SK-N-SH (cell line): ENCODE measurements around the gene MCCC1. TPM values are rescaled to one million over a fixed set of nuclear protein-coding genes. Genes with fewer than 3 reads are reported as not detected.

Experiments used
- CTCF ChIA-PET: fragments of 300-600, 350-600 bp; formaldehyde crosslinking; extraction: SDS; loops from one replicate; lab custom pipeline; 2021; lab: Yijun Ruan, JAX
- POLR2A ChIA-PET: fragments of 350-600 bp; sonication (Branson Sonifier 250); formaldehyde crosslinking; extraction: SDS; loops from one replicate; lab custom pipeline; 2020; ENCODE audit warnings: antibody characterized with exemption, inconsistent platforms; lab: Yijun Ruan, JAX
- DNase-seq: peaks from one replicate; pipeline ENCODE4 v3.0.0; 2012
- H2AFZ ChIP-seq: fragments of 200-600 bp; sonication (generic); 2 replicates; pipeline ENCODE4 v1.8.1; 2016; ENCODE audit warnings: antibody characterized with exemption, mild to moderate bottlenecking, low read depth
- H3F3A ChIP-seq: fragments of 200-600 bp; sonication (generic); replicated peaks from 2 replicates; pipeline ENCODE3; 2016; ENCODE audit warnings: antibody characterized with exemption, mild to moderate bottlenecking; ENCODE audit not compliant: insufficient read depth
- H3K27ac ChIP-seq, 2 experiments: fragments of 200-500 bp in 1 of 2; fragments of 200-600 bp in 1 of 2; sonication (Bioruptor generic) in 1 of 2; sonication (generic), shearing (Covaris generic) in 1 of 2; 2 replicates each; pipeline versions ENCODE4 v1.5.1 to v1.6.1; 2014 to 2016; ENCODE audit warnings: low read depth in 2 of 2, inconsistent platforms in 1 of 2, low read length in 1 of 2, mild to moderate bottlenecking in 1 of 2, mixed read lengths in 1 of 2
- H3K27me3 ChIP-seq: fragments of 200-600 bp; sonication (generic), shearing (Covaris generic); 2 replicates; pipeline ENCODE4 v1.6.1; 2016; ENCODE audit warnings: mixed run types; ENCODE audit not compliant: insufficient read depth
- H3K36me3 ChIP-seq, 2 experiments: fragments of 200-500 bp in 1 of 2; fragments of 200-600 bp in 1 of 2; sonication (Bioruptor generic) in 1 of 2; sonication (generic) in 1 of 2; replicated peaks in 1 of 2; 2 replicates each; pipeline versions ENCODE3 to v1.5.1; 2014 to 2016; ENCODE audit warnings: low read length in 1 of 2, mild to moderate bottlenecking in 1 of 2; ENCODE audit not compliant: insufficient read depth in 2 of 2, control insufficient read depth in 1 of 2
- H3K4me1 ChIP-seq, 2 experiments: fragments of 200-500 bp in 1 of 2; fragments of 200-600 bp in 1 of 2; sonication (Bioruptor generic) in 1 of 2; sonication (generic), shearing (Covaris generic) in 1 of 2; 2 replicates each; pipeline versions ENCODE4 v1.5.1 to v1.6.1; 2014 to 2016; ENCODE audit warnings: low read depth in 1 of 2, low read length in 1 of 2, mixed run types in 1 of 2; ENCODE audit not compliant: insufficient read depth in 2 of 2, control insufficient read depth in 1 of 2
- H3K4me2 ChIP-seq: fragments of 200-600 bp; sonication (generic), shearing (Covaris generic); 2 replicates; pipeline ENCODE4 v1.6.1; 2017; ENCODE audit warnings: mixed run types
- H3K4me3 ChIP-seq, 2 experiments: fragments of 200-500 bp in 1 of 2; fragments of 200-600 bp in 1 of 2; sonication (Bioruptor generic) in 1 of 2; sonication (generic), shearing (Covaris generic) in 1 of 2; 2 replicates each; pipeline versions ENCODE4 v1.5.1 to v1.8.1; 2014 to 2016; ENCODE audit warnings: low read depth in 2 of 2, inconsistent platforms in 1 of 2, low read length in 1 of 2, mild to moderate bottlenecking in 1 of 2, mixed read lengths in 1 of 2, moderate library complexity in 1 of 2
- H3K79me2 ChIP-seq: fragments of 200-600 bp; sonication (generic); 2 replicates; pipeline ENCODE4 v1.8.1; 2017; ENCODE audit warnings: mild to moderate bottlenecking; ENCODE audit not compliant: insufficient read depth
- H3K9ac ChIP-seq: fragments of 200-600 bp; sonication (generic); 2 replicates; pipeline ENCODE4 v1.6.1; 2017; ENCODE audit warnings: mixed run types
- H3K9me2 ChIP-seq: fragments of 200-600 bp; sonication (generic); 2 replicates; pipeline ENCODE4 v1.6.1; 2017; ENCODE audit warnings: mixed run types
- H3K9me3 ChIP-seq: fragments of 200-600 bp; sonication (generic); 2 replicates; pipeline ENCODE4 v1.6.1; 2017; ENCODE audit warnings: mixed run types, mild to moderate bottlenecking, moderate library complexity
- H4K20me1 ChIP-seq: fragments of 200-600 bp; sonication (generic); 2 replicates; pipeline ENCODE4 v1.6.1; 2017; ENCODE audit warnings: mild to moderate bottlenecking, mixed run types; ENCODE audit not compliant: insufficient read depth
- EP300 ChIP-seq, 2 experiments: IDR thresholded peaks; 2 replicates each; pipeline versions ENCODE4 v1.4.0 to v1.6.1; 2012; ENCODE audit warnings: borderline replicate concordance in 1 of 2, low read depth in 1 of 2, low read length in 1 of 2
- EZH2phosphoT487 ChIP-seq: fragments of 200-600 bp; sonication (generic); IDR thresholded peaks from 2 replicates; pipeline ENCODE4 v1.6.1; 2017; ENCODE audit warnings: low read depth, mixed run types, mild to moderate bottlenecking, antibody characterized with exemption, moderate library complexity, borderline replicate concordance
- FOXM1 ChIP-seq: IDR thresholded peaks from 2 replicates; pipeline ENCODE4 v1.4.0; 2012; ENCODE audit warnings: low read depth, mild to moderate bottlenecking
- GABPA ChIP-seq: IDR thresholded peaks from 2 replicates; pipeline ENCODE4 v1.4.0; 2012; ENCODE audit warnings: low read depth, mild to moderate bottlenecking
- MAX ChIP-seq: IDR thresholded peaks from 2 replicates; pipeline ENCODE4 v1.4.0; 2012; ENCODE audit warnings: low read depth
- MXI1 ChIP-seq: IDR thresholded peaks from 2 replicates; pipeline ENCODE4 v1.6.1; 2012; ENCODE audit warnings: mild to moderate bottlenecking, low read depth, low read length, improper control_type of control experiment
- NFIC ChIP-seq: IDR thresholded peaks from 2 replicates; pipeline ENCODE4 v1.4.0; 2012; ENCODE audit warnings: borderline replicate concordance
- POLR2AphosphoS5 ChIP-seq: IDR thresholded peaks from 2 replicates; pipeline ENCODE4 v1.6.1; 2012; ENCODE audit warnings: low read depth, low read length
- RAD21 ChIP-seq: IDR thresholded peaks from 2 replicates; pipeline ENCODE4 v1.6.1; 2012; ENCODE audit warnings: mild to moderate bottlenecking, low read length
- RCOR1 ChIP-seq: fragments of 150-350 bp; IDR thresholded peaks from 2 replicates; pipeline ENCODE4 v1.6.1; 2017; ENCODE audit warnings: antibody characterized with exemption, low read length
- REST ChIP-seq: IDR thresholded peaks from 2 replicates; pipeline ENCODE4 v1.6.1; 2012; ENCODE audit warnings: mild to moderate bottlenecking, low read depth, low read length, moderate library complexity
- RXRA ChIP-seq: IDR thresholded peaks from 2 replicates; pipeline ENCODE4 v1.4.0; 2012; ENCODE audit warnings: low read depth, mild to moderate bottlenecking, borderline replicate concordance
- SIN3A ChIP-seq: IDR thresholded peaks from 2 replicates; pipeline ENCODE4 v1.6.1; 2012; ENCODE audit warnings: low read depth, mild to moderate bottlenecking, low read length, moderate library complexity, borderline replicate concordance
- TAF1 ChIP-seq: IDR thresholded peaks from 2 replicates; pipeline ENCODE4 v1.6.1; 2012; ENCODE audit warnings: low read depth, mild to moderate bottlenecking, low read length, moderate library complexity, borderline replicate concordance
- TCF12 ChIP-seq: IDR thresholded peaks from 2 replicates; pipeline ENCODE4 v1.4.0; 2012
- TEAD4 ChIP-seq: IDR thresholded peaks from 2 replicates; pipeline ENCODE4 v1.4.0; 2012; ENCODE audit warnings: mild to moderate bottlenecking, borderline replicate concordance; ENCODE audit not compliant: insufficient read depth
- YY1 ChIP-seq: IDR thresholded peaks from 2 replicates; pipeline ENCODE4 v1.4.0; 2012; ENCODE audit warnings: low read depth, mild to moderate bottlenecking
- WGBS: methylation state at CpG from one replicate; pipeline ENCODE4 v1.1.6; 2017; ENCODE audit warnings: low lambda C conversion rate; 5-methylcytosine and 5-hydroxymethylcytosine counted together
- polyA plus RNA-seq, 3 experiments: library from polyadenylated mRNA; depleted of rRNA; stranded (reverse); fragments of >200 nt; gene quantifications; 2 replicates each; pipeline ENCODE4 v1.2.3, GENCODE V29; 2012

Gene MCCC1
- polyA plus RNA-seq, 1 of the 3 experiments (the other 2 are of a cell fraction), result 15.4 TPM

GRCh38 chr3:183092256-183092655, 7.0 kb downstream of the MCCC1 start (continued):
- TF ChIP-seq REST (no peak), RXRA (no peak), POLR2AphosphoS5 (no peak), SIN3A (no peak), YY1 (no peak), TCF12 (no peak), EP300 (IDR thresholded peaks at IDR 0.05; ENCODE audit: borderline replicate concordance in 1 of 2, low read depth in 1 of 2, low read length in 1 of 2) (no peak), EZH2phosphoT487 (no peak), RAD21 (no peak), TAF1 (no peak)

DNA sequence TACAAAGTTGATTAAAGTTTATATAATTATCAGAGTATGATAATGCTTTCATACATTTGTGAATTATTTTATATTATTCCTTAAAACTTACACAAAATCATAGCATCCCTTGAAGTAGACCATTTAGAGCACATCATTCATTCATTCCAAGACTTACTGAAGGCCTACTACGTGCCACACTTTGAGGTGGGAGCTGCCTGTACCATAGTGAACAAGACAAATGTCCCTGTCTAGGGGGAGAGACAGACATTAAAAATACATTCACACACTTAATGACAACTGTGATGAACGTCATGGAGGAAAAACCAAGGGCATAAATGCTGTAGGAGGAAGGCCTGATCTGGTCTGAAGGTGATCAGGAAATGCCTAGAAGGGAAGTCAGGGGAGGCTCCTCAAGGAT, 12.1 kb downstream of the MCCC1 start:
- Histone ChIP-seq H3K4me2 (no peak overlapping the region), H3K4me3 (no peak overlapping the region), H3F3A (no peaks in the 10 kb centered on the region), H3K27me3 (no peaks in the 10 kb centered on the region), H3K9me2 (no peaks in the 10 kb centered on the region), H2AFZ (no peak overlapping the region), H4K20me1 (no peaks in the 10 kb centered on the region), H3K27ac (no peak overlapping the region), H3K36me3 (peaks cover 33% of the 10 kb centered on the region in 2 experiments), H3K9me3 (no peaks in the 10 kb centered on the region), H3K4me1 (no peaks in the 10 kb centered on the region), H3K79me2 (no peaks in the 10 kb centered on the region), H3K9ac (no peak overlapping the region)
- CTCF ChIA-PET, result interaction anchor here (1.4 to 4.0 kb wide), 2 partner anchors 9 to 10 kb away, joined by 7 to 34 read pairs; partner anchors contain the start of gene MCCC1
- no peak for TF ChIP-seq FOXM1
- TF ChIP-seq GABPA, result no peak
- no peak for TF ChIP-seq REST
- no peak for TF ChIP-seq RCOR1
- no peak for TF ChIP-seq MXI1
- no peak for TF ChIP-seq TCF12
- TF ChIP-seq POLR2AphosphoS5, result no peak
- TF ChIP-seq TEAD4, result no peak
- no peak for TF ChIP-seq NFIC
- TF ChIP-seq TAF1, result no peak
- TF ChIP-seq YY1, result no peak
- TF ChIP-seq MAX, result no peak
- no peak for TF ChIP-seq EZH2phosphoT487
- no peak for DNase-seq
- WGBS, result 84% methylated on average over 2 of the region's 2 CpGs
- POLR2A ChIA-PET, result no interaction called here
